SK-MEL-5 (cell line): ENCODE data around the gene GJB4. TPM values are rescaled to one million over a fixed set of nuclear protein-coding genes. Genes with fewer than 3 reads are reported as not detected.

Source experiments
- DNase-seq: peaks from one replicate; pipeline ENCODE4 v3.0.0-alpha.2; 2016; ENCODE audit warnings: low read depth, low spot score
- in situ Hi-C: cut with HindIII; loops from 2 replicates; pipeline ENCODE4 v1.10.0; 2016; ENCODE audit warnings: low sequenced_read_pairs, high pct_unique_total_duplicates, low pct_unique_long_range_greater_than_20kb
- total RNA-seq: library from RNA; depleted of rRNA; stranded (reverse); fragments of >200 nt; shearing (Covaris generic); gene quantifications from 2 replicates; pipeline ENCODE4 v1.2.3, GENCODE V29; 2014

The GJB4 gene
- total RNA-seq, 1 experiment from 2014 or later, result not detected

GRCh38 chr1:34743775-34744174 lies 15.8 kb upstream of the GJB4 start:
- DNase-seq, result no peak
- in situ Hi-C loops, result no loop called here

- in situ Hi-C loops, result no loop called here
Measured at GRCh38 chr1:34744851-34745250, 14.7 kb upstream of the GJB4 start.

GRCh38 chr1:34745666-34746065 lies 13.9 kb upstream of the GJB4 start:
- in situ Hi-C loops, result no loop called here
- DNase-seq, result no peak

More at GRCh38 chr1:34744851-34745250, 14.7 kb upstream of the GJB4 start:
- no peak for DNase-seq

DNA sequence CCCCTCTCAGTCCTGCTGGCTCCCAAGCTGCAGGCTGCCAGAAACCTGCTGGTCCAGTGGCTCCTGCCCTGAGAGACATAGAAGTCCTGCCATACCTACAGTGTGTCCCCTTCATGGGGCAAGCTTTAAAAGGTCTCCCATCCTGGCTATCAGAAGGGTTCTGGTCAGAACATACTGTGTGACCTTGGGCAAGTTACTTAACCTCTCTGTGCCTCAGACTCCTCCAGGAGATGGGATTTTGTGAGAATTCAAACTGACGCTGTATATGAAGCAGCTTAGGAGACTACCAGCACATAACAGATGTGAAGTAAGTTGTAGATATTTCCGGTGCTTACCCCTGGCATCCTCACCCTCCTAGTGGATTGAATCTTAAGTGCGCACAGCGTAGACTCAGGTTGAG lies 13.4 kb upstream of the GJB4 start:
- in situ Hi-C loops, result no loop called here

DNA sequence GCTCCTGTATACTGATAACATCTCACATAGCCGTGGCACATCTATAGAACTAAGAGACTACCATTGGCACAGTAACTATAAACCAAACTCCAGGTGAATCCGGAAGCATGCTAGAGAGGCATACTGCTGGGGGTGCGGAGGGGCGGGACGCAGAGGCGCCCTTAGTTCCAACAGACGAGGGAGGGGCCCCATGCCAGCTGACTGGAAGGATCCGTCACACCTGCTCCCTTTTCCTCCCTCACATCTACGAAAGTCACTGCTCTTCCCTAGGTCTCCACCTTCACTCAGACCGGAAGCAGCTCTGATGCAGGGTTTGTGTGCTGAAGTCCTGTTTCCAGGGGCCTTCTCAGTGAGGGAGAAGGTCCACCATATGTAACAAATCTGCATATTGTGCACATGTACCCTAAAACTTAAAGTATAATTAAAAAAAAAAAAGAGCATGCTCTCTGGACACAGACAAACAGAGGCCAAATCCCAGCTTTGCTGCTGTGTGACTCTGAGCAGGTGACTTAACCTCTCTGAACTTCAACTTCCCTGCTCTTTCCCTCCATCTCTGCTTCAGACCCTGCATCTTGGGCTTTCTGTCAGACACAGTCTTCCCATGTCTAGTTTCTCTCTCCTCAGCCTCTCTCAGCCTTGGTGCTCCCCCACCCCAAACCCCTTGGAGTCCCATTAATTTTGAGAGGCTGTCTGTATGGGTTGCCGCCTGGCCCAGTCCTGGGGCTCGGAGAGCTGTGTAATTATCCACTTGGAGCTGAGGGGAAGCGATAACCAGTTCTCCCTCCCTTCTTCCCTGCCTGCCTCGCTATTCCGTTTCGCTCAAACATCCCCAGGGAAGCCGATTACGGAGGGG lies 12.5 kb upstream of the GJB4 start:
- DNase-seq, result no peak
- in situ Hi-C loops, result no loop called here

More for the DNA sequence above, 13.4 kb upstream of the GJB4 start:
- no peak for DNase-seq

DNA sequence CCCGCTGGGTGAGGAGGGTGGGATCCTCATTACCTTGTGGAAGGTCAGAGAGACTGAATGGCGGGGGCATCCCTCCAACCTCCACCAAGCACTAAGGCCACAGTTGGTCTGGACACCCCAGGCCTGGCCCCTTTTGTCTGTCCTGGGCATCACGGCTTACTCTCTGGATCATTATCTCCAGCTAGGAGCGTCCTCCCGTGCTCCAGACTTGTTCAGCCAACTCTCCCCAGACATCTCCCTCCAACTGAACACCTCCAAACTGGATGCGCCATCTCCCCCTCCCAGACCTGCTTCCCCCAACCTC lies 11.9 kb upstream of the GJB4 start:
- no peak for DNase-seq
- in situ Hi-C loops, result no loop called here

- no peak for DNase-seq
- in situ Hi-C loops, result no loop called here
Measured at GRCh38 chr1:34749992-34750391, 9.5 kb upstream of the GJB4 start.

DNA sequence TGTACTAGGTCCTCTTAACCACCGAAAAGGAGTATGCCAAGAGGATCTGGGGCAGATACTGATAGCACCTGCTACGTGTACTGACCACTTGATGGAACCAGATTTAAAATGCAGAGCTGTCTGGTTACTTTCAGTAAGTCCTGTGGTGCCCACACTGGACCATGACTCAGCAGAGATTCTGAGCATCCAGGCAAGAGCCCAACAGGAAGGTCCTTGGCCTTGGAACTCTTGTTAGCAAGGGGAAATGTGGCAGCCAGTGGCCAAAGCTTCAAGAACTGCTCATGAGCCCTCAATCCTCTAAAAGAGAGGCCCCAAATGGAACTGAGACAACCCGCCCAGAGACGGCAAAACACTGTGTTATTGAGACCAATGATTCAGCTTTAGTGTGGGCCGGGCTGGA lies 8.9 kb upstream of the GJB4 start:
- no peak for DNase-seq
- in situ Hi-C loops, result no loop called here

DNA sequence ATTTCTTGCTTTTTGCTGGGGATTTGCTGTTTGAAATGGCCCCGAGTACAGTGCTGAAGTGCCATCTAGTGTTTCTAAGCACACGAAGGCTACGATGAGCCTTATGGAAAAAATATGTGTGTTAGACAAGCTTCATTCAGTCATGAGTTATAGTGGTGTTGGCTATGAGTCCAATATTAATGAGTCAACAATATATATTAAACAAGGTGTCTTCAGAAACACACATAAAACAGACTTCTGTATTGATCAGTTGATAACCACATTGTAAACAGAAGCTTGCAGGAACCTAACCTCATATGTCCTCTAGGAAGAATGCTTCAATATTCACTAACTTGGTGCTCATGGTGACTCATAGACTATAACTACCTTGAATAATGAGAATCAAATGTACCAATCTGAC lies 6.4 kb upstream of the GJB4 start:
- in situ Hi-C loops, result no loop called here
- DNase-seq, result no peak

DNA sequence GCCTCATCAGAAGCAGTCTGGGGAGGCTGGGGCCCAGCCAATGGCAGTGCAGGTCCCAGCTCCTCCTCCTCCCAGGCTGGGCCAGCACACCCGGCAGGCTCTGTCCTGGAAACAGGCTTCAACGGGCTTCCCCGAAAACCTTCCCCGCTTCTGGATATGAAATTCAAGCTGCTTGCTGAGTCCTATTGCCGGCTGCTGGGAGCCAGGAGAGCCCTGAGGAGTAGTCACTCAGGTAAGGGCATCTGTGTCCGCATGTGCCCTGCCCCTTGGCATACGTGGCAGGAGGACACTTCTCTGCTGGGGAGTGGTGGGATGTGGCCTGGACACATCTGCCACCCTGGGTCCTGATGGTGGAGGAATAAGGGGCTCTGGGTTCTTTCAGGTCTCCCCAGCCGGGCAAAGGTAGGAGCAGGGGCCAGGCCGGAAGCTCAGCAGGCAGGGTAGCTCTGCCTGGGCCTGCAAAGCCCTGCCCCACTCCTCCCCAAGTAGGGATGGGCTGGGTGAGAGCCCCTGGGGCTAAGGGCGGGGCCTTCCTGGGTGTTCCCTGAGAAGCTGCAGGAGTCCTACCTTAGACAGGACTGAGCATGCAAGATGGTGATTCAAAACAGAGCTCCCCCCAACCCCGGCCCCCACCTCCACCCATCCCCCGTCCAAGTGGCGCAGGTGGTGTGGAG lies 4.4 kb upstream of the GJB4 start, which contains the start of gene GJB5:
Gene GJB5, plus strand, starts transcription at position 84 of the 674 bp plus-strand sequence. CDS start 2,284 bp downstream, outside the sequence.
- DNase-seq, result no peak
- in situ Hi-C loops, result no loop called here

DNA sequence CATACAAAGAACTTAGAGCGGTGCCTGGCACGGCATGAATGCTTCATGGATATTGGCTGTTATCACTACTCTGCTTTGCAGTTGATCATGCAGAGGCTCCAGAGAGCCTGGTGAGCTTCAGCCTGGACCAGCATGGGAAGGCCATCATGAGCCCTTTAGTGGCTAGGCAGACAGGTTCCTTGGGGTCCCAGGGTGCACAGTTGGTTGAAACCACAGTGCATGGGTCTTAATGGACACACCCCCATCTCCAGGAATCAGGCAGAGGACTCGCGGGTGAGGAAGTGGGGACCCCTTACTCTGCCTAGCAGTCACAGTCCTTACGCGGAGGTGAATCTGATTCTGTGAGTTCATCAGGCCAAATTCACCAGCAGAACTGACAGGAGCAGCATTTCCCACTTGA lies 3.6 kb upstream of the GJB4 start:
- in situ Hi-C loops, result no loop called here
- DNase-seq, result no peak

DNA sequence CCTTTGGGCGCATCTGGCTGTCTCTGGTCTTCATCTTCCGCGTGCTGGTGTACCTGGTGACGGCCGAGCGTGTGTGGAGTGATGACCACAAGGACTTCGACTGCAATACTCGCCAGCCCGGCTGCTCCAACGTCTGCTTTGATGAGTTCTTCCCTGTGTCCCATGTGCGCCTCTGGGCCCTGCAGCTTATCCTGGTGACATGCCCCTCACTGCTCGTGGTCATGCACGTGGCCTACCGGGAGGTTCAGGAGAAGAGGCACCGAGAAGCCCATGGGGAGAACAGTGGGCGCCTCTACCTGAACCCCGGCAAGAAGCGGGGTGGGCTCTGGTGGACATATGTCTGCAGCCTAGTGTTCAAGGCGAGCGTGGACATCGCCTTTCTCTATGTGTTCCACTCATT lies 2.2 kb upstream of the GJB4 start:
- in situ Hi-C loops, result no loop called here
- DNase-seq, result no peak

DNA sequence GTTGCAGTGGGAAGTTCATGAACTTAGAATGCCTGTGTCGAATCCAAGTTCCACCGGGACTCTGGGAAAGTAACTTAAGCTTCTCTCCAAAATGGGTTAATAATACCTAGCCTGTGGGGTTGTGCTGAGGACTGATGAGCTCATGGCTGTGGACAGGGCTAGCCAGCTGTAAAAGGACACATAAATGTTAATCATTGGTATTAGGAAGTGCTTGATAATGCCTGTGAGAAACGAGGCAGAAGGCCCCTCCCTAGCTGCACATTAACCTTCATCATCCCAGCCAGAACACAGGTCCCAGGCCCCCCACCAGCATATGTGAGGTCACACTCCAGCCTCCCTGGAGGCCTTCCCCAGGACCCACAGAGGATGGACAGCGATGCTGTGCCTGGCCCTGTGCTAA lies 789 bp upstream of the GJB4 start:
- in situ Hi-C loops, result no loop called here
- no peak for DNase-seq

DNA sequence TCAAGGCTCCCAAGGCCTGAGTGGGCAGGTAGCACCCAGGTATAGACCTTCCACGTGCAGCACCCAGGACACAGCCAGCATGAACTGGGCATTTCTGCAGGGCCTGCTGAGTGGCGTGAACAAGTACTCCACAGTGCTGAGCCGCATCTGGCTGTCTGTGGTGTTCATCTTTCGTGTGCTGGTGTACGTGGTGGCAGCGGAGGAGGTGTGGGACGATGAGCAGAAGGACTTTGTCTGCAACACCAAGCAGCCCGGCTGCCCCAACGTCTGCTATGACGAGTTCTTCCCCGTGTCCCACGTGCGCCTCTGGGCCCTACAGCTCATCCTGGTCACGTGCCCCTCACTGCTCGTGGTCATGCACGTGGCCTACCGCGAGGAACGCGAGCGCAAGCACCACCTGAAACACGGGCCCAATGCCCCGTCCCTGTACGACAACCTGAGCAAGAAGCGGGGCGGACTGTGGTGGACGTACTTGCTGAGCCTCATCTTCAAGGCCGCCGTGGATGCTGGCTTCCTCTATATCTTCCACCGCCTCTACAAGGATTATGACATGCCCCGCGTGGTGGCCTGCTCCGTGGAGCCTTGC lies 1.7 kb downstream of the GJB4 start:
- in situ Hi-C loops, result no loop called here
- DNase-seq, result no peak

DNA sequence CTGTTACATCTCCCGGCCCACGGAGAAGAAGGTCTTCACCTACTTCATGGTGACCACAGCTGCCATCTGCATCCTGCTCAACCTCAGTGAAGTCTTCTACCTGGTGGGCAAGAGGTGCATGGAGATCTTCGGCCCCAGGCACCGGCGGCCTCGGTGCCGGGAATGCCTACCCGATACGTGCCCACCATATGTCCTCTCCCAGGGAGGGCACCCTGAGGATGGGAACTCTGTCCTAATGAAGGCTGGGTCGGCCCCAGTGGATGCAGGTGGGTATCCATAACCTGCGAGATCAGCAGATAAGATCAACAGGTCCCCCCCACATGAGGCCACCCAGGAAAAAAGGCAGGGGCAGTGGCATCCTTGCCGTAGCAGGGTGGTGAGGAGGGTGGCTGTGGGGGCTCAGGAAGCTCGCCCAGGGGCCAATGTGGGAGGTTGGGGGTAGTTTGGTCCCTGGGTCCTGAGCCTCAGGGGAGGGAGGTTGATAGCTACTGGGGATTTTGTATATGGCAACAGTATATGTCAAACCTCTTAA lies 2.3 kb downstream of the GJB4 start:
- in situ Hi-C loops, result no loop called here
- DNase-seq, result no peak

DNA sequence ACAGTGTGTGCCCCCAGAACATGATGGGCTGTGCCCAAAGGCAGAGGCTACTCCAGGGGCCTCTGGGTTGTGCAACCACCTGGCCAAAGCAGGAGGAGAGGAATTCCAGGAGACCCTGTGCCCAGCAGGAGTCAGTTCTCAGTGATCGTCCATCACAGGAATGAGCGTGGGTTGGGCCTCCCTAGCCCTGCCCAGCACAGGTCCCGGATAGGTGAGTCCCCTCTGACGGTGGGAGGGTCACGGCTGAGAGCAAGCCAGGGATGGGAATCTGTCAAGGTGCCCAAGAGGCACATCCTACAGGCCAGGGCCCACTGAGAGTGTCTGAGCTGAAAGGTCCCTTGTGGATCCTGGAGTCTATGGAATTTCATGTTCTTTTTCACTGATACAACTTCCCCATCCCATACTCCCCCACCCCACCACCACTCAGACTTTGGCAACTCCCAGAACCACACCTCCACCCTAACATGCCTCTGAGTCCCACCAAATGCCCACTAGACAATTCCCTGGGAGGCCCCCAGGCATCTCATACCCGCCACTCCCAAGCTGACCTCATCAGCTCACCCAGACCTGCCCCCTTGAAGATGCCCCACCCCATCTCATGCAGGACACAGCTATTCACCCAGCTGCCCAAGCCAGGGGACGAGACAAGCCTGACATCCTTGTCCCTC lies 3.1 kb downstream of the GJB4 start:
- in situ Hi-C loops, result no loop called here
- DNase-seq, result no peak

- no peak for DNase-seq
- in situ Hi-C loops, result no loop called here
Measured at GRCh38 chr1:34763142-34763781, 3.7 kb downstream of the GJB4 start.

GRCh38 chr1:34768856-34769255 lies 9.3 kb downstream of the GJB4 start:
- in situ Hi-C loops, result no loop called here
- no peak for DNase-seq
